HepG2 (cell line): ENCODE data around the gene TJP2. TPM values are rescaled to one million over a fixed set of nuclear protein-coding genes. Genes with fewer than 3 reads are reported as not detected.
A peak's percentile ranks its signal among the peaks of the same experiment; 100 is the strongest.

ENCODE experiments used
- ATAC-seq: fragments of 200-7000 bp; cut with Tn5 transposase; 3 replicates; pipeline ENCODE4 v1.9.1; 2020; ENCODE audit warnings: mild to moderate bottlenecking, moderate library complexity
- BruUV-seq: library from RNA; stranded (reverse); fragments of 400-500 nt; replicated peaks from 2 replicates; lab custom pipeline; 2021; lab: Mats Ljungman, UMichigan
- CTCF ChIA-PET: fragments of 300-600 bp; formaldehyde crosslinking; extraction: SDS; loops from one replicate; lab custom pipeline; 2021; ENCODE audit warnings: low total read pairs, inconsistent platforms, low intra/inter-chr PET ratio; lab: Yijun Ruan, JAX
- POLR2A ChIA-PET: fragments of 350-600 bp; sonication (Branson Sonifier 250); formaldehyde crosslinking; loops from one replicate; lab custom pipeline; 2020; ENCODE audit warnings: antibody characterized with exemption, inconsistent platforms; lab: Yijun Ruan, JAX
- DNase-seq: peaks from one replicate; pipeline ENCODE4 v3.0.0-alpha.2; 2015; ENCODE audit warnings: low spot score
- FAIRE-seq: peaks from 3 replicates; lab custom pipeline; 2011; peaks lifted over from hg19 to GRCh38; lab: Jason Lieb, UNC
- H2AFZ ChIP-seq: one replicate; pipeline ENCODE4 v1.6.1; 2011; ENCODE audit warnings: low read length, inconsistent platforms
- H3K27ac ChIP-seq: fragments of 300-600 bp; 3 replicates; pipeline ENCODE4 v1.8.0; 2011; ENCODE audit warnings: mixed run types, mild to moderate bottlenecking, mixed read lengths, low read length, inconsistent platforms; ENCODE audit not compliant: insufficient read depth; ENCODE audit errors: extremely low read length
- H3K27me3 ChIP-seq, 2 experiments: fragments of 200-600 bp in 1 of 2; 2 replicates in 1 of 2; 3 replicates in 1 of 2; pipeline versions ENCODE4 v1.6.0 to v1.8.0; 2011; ENCODE audit warnings: low read length in 2 of 2, mild to moderate bottlenecking in 2 of 2, moderate library complexity in 2 of 2, inconsistent platforms in 1 of 2; ENCODE audit not compliant: insufficient read depth in 2 of 2, control insufficient read depth in 1 of 2
- H3K36me3 ChIP-seq, 2 experiments: fragments of 200-600 bp in 1 of 2; replicated peaks in 1 of 2; 2 replicates in 1 of 2; 3 replicates in 1 of 2; pipeline versions ENCODE4 v1.5.1 to v1.8.0; 2011; ENCODE audit warnings: low read length in 2 of 2, inconsistent platforms in 1 of 2; ENCODE audit not compliant: insufficient read depth in 2 of 2, control insufficient read depth in 1 of 2
- H3K4me1 ChIP-seq: 2 replicates; pipeline ENCODE4 v1.5.1; 2012; ENCODE audit warnings: low read length, inconsistent platforms; ENCODE audit not compliant: insufficient read depth
- H3K4me2 ChIP-seq: 2 replicates; pipeline ENCODE4 v1.6.0; 2011; ENCODE audit warnings: low read depth, low read length, inconsistent platforms
- H3K4me3 ChIP-seq, 3 experiments: fragments of 200-600 bp in 1 of 3; sonication (generic), shearing (Covaris generic) in 1 of 3; replicated peaks in 1 of 3; 2 replicates each; pipeline ENCODE4 v1.5.1; 2011 to 2016; ENCODE audit warnings: low read length in 3 of 3, inconsistent platforms in 2 of 3, low read depth in 2 of 3, mild to moderate bottlenecking in 2 of 3, control low read depth in 1 of 3, mixed read lengths in 1 of 3; ENCODE audit not compliant: insufficient read depth in 1 of 3
- H3K79me2 ChIP-seq: one replicate; pipeline ENCODE4 v1.6.1; 2011; ENCODE audit warnings: low read length, inconsistent platforms; ENCODE audit not compliant: insufficient read depth
- H3K9ac ChIP-seq: 2 replicates; pipeline ENCODE4 v1.6.0; 2011; ENCODE audit warnings: mild to moderate bottlenecking, low read depth, low read length, inconsistent platforms; ENCODE audit not compliant: insufficient read depth
- H3K9me3 ChIP-seq: 2 replicates; pipeline ENCODE4 v1.5.1; 2012; ENCODE audit warnings: mild to moderate bottlenecking, low read length
- H4K20me1 ChIP-seq: 2 replicates; pipeline ENCODE4 v1.6.0; 2011; ENCODE audit warnings: inconsistent platforms, mild to moderate bottlenecking, low read length, moderate library complexity; ENCODE audit not compliant: insufficient read depth
- ARID5B ChIP-seq: IDR thresholded peaks from 2 replicates; pipeline ENCODE4 v1.4.0; 2020; ENCODE audit warnings: mild to moderate bottlenecking, missing genetic modification reagents
- RBM22 ChIP-seq: fragments of 200-400 bp; formaldehyde crosslinking; optimal IDR thresholded peaks from 2 replicates; pipeline ENCODE3; 2017; ENCODE audit warnings: mild to moderate bottlenecking, low read length, moderate library complexity
- ZNF569 ChIP-seq: sonication (generic); formaldehyde crosslinking; IDR thresholded peaks from 2 replicates; pipeline ENCODE4 v1.5.0; 2020; ENCODE audit warnings: mild to moderate bottlenecking, missing genetic modification reagents, moderate library complexity, borderline replicate concordance
- WGBS: methylation state at CpG from one replicate; pipeline ENCODE4 v1.1.6; 2017; ENCODE audit warnings: low lambda C conversion rate; 5-methylcytosine and 5-hydroxymethylcytosine counted together
- in situ Hi-C: cut with HindIII; loops from 2 replicates; pipeline ENCODE4 v1.10.0; 2017; ENCODE audit warnings: low pct_unique_long_range_greater_than_20kb; ENCODE audit not compliant: extremely low pct_ligation_motif_present
- intact Hi-C: fragments of 100-400 bp; cut with micrococcal nuclease; formaldehyde crosslinking; loops from one replicate; pipeline ENCODE4 v1.10.0; 2022; ENCODE audit not compliant: unreplicated experiment
- polyA plus RNA-seq, 8 experiments: library from polyadenylated mRNA; depleted of rRNA in 3 of 8; stranded (reverse) in 7 of 8; unstranded in 1 of 8; fragments of >200 nt; fragmentation: Illumina TruSeq in 4 of 8; extraction: Trizol in 4 of 8; gene quantifications; 2 replicates each; pipeline versions ENCODE4 v1.2.1 to v1.2.3, GENCODE V29; 2011 to 2016; ENCODE audit warnings: low read depth in 4 of 8, missing spikeins in 1 of 8, mixed read lengths in 1 of 8; ENCODE audit not compliant: insufficient read depth in 1 of 8
- total RNA-seq, 5 experiments: library from RNA; depleted of rRNA; stranded (reverse); fragments of >200 nt; fragmentation: Illumina TruSeq; extraction: Trizol; gene quantifications; 2 replicates each; pipeline ENCODE4 v1.2.3, GENCODE V29; 2016; ENCODE audit warnings: low read depth in 1 of 5

The TJP2 gene
- total and polyA plus RNA-seq, 2 of the 13 experiments (the other 11 are each of a cell fraction or from before 2014, with no cell fraction given): 109 to 110 TPM

- TF ChIP-seq ARID5B (CRISPR knock-in tag): 0 out of 2 replicates have a peak, but pooled peaks have one; percentile 14
These were observed 40.9 kb downstream of the TJP2 start (continued) for GRCh38 chr9:69214939-69215338.

- WGBS: over 99% methylated on average over 9 of the region's 9 CpGs
- H4K20me1 ChIP-seq: peaks cover 24% of the 10 kb centered on the region
- TF ChIP-seq RBM22 (peak; percentile 15), ZNF569 (CRISPR knock-in tag) (no peak)
- DNase-seq: no peak
- ChIA-PET CTCF (no interaction called here), POLR2A (no interaction called here)
- H3K27me3 ChIP-seq: no peaks in the 10 kb centered on the region
- no peak overlapping the region for H2AFZ ChIP-seq
- no TSS peak for BruUV-seq
- no peak overlapping the region for H3K27ac ChIP-seq
- H3K4me2 ChIP-seq: no peak overlapping the region
- in situ Hi-C loops: no loop called here
- peaks cover 15 to 55% of the 10 kb centered on the region in 2 experiments for H3K36me3 ChIP-seq
- H3K4me3 ChIP-seq: no peak overlapping the region
- ATAC-seq: no peak
- peaks cover 27% of the 10 kb centered on the region for H3K4me1 ChIP-seq
- intact Hi-C loops: no loop called here
- no peak overlapping the region for H3K9ac ChIP-seq
- no peaks in the 10 kb centered on the region for H3K9me3 ChIP-seq
- H3K79me2 ChIP-seq: peaks cover 18% of the 10 kb centered on the region
- no peak for FAIRE-seq
These were observed 41.9 kb downstream of the TJP2 start for GRCh38 chr9:69215774-69216485.
